Cardiac septum (tissue), 1 donor: ENCODE data around the gene IBA57. TPM values are rescaled to one million over a fixed set of nuclear protein-coding genes. Genes with fewer than 3 reads are reported as not detected.

ENCODE experiments used
- DNase-seq: peaks from one replicate; pipeline ENCODE4 v3.0.0-alpha.2; 2020; ENCODE audit warnings: low spot score
- intact Hi-C: fragments of 100-400 bp; cut with DNase I; formaldehyde crosslinking; loops from one replicate; pipeline ENCODE4 v1.14.0; 2022
- total RNA-seq: library from RNA; stranded (reverse); fragmentation: NEBNext Ultra II Directional; extraction: Animal tissue kit (Norgen Biotek cat#: 25700); gene quantifications from one replicate; pipeline ENCODE4 v1.2.1, GENCODE V29; 2021
- donor health status: DM: no; HTN: no; CAD: no.

The IBA57 gene
- total RNA-seq, 1 donor from 2014 or later: 16.6 TPM

- intact Hi-C loops: no loop called here
- DNase-seq: no peak
Observed at GRCh38 chr1:228154021-228154669, 11.5 kb upstream of the IBA57 start.

DNA sequence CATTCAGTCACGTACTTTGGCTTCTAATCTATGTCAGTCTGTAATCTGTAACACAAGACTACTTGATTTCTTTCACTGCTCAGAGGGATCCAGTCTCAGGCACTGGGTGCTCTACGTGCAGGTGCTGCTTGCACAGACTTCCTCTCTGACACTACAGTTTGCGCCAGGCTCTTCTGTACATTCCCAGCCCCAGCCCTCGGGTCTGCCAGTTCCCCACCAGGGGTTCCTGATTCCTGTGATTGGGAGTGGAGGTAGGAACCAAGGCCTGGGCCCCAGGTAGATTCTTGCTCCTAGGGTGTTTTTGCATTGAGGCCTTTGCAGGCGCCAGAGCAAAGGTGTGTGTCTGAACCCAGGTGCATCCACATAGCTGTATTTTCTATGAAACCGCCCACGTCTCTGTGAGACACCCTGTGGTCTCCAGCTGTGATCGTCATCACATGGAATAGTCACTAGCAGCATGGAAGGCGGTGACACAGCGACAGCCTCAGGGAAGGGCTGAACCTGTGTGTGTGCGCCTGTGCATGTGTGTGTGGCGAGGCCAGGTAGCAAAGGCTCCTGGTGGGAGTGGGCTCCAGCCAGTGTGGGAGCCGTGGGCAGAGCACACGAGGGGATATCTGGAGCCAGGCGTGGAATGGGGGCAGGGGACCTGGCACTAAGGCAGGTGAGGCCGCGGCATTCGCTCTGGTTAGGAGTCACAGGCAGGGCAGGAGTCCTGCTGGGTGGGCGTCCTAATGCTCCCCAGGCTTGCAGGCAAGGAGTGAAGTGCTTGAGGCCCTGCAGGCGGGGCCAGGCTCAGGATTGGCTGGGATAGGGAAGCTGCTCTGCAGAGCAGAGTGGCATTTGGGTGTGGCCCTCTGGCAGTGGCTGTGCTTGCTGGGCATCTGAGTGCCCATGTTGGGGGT is 10.7 kb upstream of the IBA57 start:
- intact Hi-C loops: no loop called here
- no peak for DNase-seq

DNA sequence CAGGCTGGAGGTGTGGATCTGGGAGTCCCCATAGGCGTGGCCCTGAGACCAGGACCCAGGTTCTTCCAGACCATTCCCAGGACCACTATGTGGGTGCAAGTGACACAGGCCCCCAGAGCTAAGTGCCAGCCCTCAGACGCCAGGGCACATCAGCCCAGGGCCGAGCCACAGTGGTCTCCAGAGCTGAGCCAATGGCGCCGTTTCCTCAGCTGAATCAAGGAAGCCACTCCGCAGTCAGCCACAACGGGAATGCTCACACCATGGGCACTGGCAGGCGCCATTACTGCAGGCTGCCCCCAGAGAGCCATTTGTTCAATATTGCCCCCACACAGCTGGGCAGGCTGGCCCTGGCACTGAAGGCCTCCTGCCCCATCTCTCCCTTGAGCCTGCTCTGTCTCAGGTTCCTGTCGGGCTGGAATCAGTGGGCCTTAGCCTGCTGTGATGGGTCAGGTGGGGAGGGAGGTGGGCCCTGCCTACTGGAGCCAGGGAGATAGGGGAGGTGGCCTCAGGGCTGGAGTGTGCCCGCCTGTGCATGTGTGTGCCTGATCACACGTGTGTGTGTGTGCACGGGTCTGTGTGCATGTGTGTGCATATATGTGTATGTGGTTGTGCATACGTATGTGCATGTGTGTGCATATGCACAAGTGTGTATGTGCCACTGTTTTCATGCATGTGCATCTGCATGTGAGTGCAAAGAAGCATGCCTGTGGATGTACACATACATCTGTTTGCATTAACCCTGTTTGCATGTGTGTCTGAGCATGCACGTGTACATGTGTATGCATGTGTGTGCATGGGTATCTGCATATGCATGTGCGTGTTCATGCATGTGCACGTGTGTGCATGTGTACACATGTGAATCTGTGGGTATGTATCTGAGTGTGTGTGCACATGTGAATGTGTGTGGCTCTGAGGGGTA is 9.7 kb upstream of the IBA57 start:
- intact Hi-C loops: no loop called here
- no peak for DNase-seq

- DNase-seq: no peak
- intact Hi-C loops: no loop called here
Observed at GRCh38 chr1:228156515-228156881, 9.1 kb upstream of the IBA57 start.

GRCh38 chr1:228156941-228157728 is 8.5 kb upstream of the IBA57 start:
- intact Hi-C loops: no loop called here
- no peak for DNase-seq

DNA sequence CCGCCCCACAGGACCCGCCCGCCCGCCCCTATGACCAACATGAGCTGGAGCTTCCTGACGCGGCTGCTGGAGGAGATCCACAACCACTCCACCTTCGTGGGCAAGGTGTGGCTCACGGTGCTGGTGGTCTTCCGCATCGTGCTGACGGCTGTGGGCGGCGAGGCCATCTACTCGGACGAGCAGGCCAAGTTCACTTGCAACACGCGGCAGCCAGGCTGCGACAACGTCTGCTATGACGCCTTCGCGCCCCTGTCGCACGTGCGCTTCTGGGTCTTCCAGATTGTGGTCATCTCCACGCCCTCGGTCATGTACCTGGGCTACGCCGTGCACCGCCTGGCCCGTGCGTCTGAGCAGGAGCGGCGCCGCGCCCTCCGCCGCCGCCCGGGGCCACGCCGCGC is 7.9 kb upstream of the IBA57 start:
- DNase-seq: no peak
- intact Hi-C loops: no loop called here

DNA sequence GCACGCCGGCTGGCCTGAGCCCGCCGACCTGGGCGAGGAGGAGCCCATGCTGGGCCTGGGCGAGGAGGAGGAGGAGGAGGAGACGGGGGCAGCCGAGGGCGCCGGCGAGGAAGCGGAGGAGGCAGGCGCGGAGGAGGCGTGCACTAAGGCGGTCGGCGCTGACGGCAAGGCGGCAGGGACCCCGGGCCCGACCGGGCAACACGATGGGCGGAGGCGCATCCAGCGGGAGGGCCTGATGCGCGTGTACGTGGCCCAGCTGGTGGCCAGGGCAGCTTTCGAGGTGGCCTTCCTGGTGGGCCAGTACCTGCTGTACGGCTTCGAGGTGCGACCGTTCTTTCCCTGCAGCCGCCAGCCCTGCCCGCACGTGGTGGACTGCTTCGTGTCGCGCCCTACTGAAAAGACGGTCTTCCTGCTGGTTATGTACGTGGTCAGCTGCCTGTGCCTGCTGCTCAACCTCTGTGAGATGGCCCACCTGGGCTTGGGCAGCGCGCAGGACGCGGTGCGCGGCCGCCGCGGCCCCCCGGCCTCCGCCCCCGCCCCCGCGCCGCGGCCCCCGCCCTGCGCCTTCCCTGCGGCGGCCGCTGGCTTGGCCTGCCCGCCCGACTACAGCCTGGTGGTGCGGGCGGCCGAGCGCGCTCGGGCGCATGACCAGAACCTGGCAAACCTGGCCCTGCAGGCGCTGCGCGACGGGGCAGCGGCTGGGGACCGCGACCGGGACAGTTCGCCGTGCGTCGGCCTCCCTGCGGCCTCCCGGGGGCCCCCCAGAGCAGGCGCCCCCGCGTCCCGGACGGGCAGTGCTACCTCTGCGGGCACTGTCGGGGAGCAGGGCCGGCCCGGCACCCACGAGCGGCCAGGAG is 7.2 kb upstream of the IBA57 start:
- DNase-seq: no peak
- intact Hi-C loops: no loop called here

GRCh38 chr1:228159008-228159665 is 6.5 kb upstream of the IBA57 start:
- no peak for DNase-seq
- intact Hi-C loops: no loop called here

- intact Hi-C loops: no loop called here
- no peak for DNase-seq
Observed at GRCh38 chr1:228160201-228160761, 5.3 kb upstream of the IBA57 start.

- intact Hi-C loops: no loop called here
- no peak for DNase-seq
Observed at GRCh38 chr1:228161362-228161761, 4.2 kb upstream of the IBA57 start.

DNA sequence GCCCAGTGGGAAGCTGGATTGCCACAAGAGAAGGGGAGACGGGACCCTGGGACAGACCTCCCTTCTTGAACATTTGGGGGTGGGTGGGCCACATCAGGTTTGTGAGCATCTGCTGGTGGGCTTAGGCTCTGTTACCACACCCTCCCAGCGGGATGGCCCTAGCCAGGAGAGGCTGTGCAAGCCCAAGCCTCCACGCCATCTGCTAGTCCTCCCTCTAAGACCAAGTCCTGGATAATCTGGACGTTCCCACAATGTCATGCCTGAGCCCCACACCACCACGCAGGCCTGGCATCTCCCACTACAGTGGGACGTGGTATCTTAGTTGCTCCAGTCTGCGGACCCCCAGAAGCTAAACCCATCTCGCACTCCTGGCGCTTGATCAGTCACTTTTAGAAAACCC is 3.7 kb upstream of the IBA57 start:
- DNase-seq: no peak
- intact Hi-C loops: loop anchor here (2.0 kb wide), 1 partner anchor 13 kb away; the partner anchor contains the start of gene GJC2

DNA sequence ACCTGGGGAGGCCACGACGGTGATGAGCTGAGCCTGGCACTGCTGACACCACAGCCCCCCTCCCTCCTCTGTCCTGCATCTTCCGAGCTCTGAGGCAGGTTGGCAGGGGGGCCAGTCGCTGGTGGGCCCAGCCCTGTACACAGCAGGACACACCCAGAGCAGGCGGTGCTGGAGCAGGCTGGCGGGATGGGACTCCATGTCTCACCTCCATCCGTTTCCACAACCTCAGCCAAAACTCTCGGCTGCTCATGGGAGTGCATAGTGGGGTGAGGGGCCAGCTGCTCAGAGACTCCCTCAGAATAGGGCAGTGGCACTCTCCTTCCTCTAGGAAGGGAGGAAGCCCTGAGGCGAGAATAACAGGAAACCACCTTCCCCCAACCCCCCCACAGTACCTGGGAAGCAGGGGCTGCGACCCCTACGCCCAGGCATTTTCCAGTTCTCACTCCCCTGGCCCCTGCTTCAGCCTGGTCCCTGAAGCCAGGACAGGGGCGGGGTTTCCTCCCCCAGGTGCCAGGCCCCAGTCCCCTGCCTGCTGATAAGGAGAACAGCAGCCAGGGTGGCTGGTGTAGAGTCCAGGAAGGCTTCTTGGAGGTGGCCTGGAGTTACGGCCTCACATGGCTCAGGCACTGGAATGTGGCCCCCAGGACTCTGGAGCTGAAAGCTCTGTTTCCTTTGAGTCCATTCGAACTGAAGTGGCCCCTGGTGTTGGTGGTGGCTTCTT is 3.2 kb upstream of the IBA57 start:
- intact Hi-C loops: loop anchor here (2.0 kb wide), 1 partner anchor 14 kb away; the partner anchor contains the start of gene GJC2
- DNase-seq: no peak

DNA sequence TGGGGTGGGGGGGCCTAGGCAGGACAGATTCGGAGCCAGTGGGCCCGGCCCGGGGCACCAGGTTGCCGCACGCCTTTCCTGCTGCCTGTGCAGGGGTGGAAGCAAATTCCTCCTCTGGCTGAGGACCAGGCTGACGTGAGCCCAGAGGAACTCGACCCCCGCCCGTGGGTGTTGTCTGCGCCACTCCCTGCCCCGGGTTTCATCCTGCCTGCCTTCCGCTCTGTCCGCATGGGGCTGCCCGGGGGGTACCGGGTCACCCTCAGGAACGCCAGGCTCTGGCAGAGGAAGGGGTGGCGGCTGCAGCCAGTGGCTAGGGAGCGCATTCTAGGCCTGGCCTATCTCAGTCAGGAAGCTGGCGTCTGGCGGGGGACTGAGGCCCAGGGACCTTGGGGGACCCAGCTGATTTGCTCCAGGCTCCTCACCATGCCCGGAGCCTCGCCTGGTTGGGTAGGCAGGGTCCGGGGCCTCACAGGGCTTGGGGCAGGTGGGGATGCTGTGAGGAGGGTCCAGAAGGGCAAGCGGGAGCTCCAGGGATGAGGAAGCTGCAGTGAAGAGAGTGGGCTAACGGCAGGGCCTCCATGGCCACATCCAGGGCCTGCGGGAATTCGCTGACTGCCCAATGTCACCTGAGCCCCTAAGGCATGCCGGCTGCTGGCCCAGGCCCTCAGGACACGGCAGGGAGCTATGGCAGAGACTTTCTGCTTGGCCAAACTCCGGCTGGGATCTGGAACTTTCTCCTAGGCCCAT is 2.4 kb upstream of the IBA57 start:
- no peak for DNase-seq
- intact Hi-C loops: loop anchor here (2.0 kb wide), 1 partner anchor 14 kb away; the partner anchor contains the start of gene GJC2

- DNase-seq: no peak
- intact Hi-C loops: loop anchor here (2.0 kb wide), 2 partner anchors 15 to 55 kb away; partner anchors contain the start of genes GJC2 and MRPL55
Observed at GRCh38 chr1:228163776-228164519, 1.7 kb upstream of the IBA57 start.
